NCI-H226 (cell line): ENCODE results near the gene PPP2R5B.

Experiments used
- DNase-seq: peaks from one replicate; pipeline ENCODE4 v3.0.0-alpha.2; 2015

PPP2R5B gene

DNA sequence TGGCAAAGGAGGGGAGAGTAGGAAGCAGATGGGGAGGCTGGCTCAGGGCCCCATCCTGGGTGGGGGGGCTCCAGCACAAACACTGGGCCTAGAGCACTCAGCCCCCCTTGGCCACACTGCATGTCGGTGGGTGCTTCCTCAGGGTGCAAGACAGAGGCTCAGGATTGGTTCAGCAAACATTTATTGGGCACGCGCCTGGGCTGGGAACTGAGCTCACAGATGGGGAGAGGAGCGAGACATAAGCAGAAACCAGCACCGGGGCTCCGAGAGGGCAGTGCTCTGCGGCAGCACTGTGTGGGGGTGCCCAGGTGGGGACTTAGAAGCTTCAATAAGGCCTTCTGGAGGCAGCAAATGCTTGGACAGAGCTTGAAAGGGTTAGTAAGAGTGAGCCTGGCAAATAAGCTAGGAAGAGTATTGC lies 34.0 kb upstream of the PPP2R5B start:
- DNase-seq, result no peak

DNA sequence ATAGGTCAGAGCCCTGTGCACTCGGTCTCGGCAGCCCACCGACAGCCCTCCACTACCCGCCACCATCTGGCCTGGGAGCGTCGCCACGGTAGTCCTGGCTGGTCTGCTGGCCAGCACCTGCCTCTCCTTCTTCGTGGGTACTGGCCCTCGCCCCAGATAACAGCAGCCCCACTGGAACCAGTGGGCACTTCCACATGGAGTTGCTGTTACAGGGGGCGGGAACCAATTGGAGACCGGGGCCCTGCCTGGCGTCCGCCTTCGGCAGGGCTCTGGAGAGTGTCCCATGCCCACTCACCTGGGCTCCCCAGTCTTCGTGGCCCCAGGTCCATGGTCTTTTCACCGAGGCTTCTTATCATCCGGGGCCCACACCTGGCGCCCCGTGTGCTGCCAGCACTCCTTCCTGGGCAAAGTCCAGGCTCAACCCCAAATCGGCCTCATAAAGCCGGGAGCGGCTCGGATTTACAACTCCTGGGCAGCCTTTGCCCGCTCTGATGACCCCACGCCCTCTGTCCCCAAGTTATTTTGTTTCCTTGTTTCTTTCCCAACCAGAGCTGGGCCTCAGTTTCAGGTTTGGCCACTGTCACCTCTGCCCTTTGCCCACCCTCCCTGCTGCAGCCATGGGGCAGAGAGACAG lies 33.2 kb upstream of the PPP2R5B start:
- DNase-seq, result no peak

- DNase-seq, result no peak
These were observed 32.6 kb upstream of the PPP2R5B start for GRCh38 chr11:64891880-64892279.

GRCh38 chr11:64892411-64892831 lies 32.1 kb upstream of the PPP2R5B start:
- no peak for DNase-seq

DNA sequence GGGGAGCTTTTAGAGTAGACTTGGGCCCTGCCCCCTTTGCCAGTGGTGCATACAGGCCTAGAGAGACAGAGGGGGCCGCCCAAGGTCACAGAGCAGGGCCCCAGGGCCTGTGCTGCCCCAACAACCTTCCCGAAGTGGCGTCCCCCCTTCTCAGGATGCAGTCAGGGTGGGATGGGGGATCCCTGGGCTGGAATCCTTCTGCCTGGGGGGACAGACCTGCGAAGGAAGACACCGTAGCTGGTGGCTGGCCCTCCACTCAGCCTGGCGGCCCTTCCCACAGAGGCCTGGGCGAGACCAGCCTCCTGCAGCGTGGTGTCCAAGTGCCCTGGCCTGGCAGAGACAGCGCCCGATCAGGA lies 31.7 kb upstream of the PPP2R5B start:
- no peak for DNase-seq

GRCh38 chr11:64893194-64894069 lies 31.1 kb upstream of the PPP2R5B start:
- no peak for DNase-seq

GRCh38 chr11:64894070-64894811 lies 30.2 kb upstream of the PPP2R5B start:
- peak; percentile 45 for DNase-seq

DNA sequence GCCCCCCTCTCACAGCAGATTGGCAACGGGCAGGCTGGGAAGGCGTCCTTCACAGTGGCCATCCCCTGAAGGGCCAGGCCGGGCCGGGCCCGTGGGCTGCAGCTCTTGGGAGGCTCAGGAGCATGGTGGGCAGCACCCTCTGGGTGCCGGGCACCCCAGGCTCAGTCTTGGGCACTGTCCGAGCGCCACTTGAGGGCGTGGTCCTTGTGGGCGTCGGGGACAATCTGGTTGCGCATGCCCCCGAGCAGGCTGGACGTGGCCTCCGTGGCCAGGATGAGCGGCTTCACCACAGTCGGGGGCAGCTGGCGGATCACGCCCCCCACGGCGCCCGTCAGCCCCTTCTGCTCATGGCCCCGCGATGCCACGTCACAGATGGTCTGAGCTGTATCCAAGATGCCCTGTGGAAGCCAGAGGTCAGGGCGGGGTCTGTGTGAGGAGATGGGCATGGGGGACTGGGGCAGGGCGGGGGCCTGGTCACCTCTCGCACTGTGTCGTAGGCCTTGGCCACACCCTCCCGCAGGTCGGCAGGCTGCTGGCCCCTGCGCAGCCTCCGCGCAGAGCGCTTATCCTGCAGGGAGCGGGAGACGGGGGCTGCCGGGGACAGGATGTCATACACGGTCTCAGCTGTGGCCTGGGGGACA lies 29.6 kb upstream of the PPP2R5B start:
- DNase-seq, result no peak

DNA sequence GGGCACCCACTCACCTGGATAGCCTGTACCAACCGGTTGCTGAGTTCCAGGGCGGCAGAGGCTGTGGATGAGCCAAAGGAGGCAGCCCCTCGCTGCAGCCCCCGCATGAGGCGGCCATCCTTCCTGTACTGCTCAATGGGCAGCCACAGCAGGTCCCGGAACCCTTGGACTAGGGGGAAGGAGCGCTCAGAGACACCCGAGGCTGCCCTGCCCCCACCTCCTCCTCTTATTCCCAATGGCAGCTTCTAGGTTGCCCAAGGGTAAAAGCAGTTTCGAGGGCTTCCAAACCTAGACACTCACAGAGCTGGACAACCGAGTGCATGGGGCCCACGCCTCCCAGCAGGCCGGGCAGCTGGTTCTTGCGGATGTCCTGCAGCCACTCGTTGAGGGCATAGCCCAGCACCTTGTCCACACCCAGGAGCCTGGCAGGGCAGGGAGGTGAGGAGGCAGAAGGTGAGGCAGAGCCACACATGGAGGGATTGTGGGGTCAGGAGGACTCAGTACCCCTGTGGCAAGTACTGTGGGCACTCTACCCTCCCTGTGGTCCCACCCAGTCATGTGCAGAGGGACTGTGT lies 28.0 kb upstream of the PPP2R5B start:
- DNase-seq, result no peak

DNA sequence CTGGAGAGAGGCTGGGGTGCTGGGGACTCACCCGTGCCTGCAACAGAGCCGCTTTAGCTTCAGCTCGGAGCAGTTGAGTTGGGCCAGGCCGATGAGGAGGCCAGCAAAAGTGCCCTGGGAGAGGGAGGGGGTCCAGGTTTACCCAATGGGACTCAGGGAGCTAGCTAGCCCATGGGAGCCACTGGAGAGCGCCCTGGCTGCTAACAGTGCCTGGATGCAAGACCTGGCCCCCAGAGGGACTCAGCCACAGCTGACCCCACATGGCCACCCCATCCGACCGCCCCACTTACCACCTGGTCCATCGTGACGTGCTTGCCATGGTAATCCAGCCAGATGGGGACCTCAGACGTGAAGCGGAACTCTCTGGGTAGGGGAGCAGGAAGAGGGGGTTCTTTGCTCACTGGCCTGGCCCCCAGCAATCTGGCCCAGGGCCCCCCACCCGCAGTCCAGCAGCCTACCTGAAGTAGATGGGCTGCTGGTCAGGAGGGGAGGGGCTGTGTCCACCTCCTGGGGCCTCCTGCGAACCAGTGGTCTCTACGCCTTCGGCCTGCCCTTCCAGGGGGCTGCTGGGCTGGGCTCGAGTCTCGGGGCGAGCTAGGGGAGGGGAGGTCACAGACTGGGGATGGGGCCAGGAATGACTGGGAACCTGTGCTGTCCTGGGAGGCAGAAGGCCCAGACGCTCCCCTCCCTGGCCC lies 27.0 kb upstream of the PPP2R5B start:
- DNase-seq, result no peak

DNA sequence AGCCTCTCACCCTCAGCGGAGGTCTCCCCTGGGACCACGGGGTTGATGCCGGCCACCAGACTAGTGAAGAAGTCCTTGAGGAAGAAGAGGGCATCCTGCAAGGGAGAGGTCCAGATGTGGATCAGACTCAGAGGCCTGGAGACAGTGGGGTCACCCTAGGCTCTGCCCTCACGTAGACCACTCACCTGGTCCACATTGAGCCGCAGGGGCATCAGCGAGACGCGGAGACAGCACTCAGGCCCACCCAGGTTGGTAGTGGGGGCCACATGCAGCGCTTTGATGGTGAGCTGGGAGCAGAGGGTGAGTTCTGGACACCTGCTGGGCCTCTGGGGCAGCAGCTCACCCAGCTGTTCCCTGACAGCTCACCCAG lies 26.4 kb upstream of the PPP2R5B start:
- DNase-seq, result no peak

DNA sequence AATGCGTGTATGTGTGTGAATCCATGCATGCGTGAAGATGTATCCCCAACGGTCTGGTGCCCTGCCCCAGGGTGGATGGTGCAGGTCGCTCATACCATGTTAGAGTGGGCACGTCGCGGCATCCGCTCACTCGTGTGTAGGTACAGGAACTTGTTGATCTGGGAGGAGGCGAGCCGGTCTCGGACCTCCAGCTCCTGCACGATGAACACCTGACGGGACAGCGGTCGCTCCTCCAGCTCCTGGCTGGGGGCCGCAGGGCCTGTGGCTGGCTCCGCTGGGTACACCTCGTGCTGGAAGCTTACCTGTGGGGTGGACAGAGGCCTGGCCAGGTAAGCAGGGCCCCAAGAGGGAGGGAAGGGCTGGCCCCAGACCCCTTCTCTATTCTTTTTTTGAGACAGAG lies 25.9 kb upstream of the PPP2R5B start:
- no peak for DNase-seq

DNA sequence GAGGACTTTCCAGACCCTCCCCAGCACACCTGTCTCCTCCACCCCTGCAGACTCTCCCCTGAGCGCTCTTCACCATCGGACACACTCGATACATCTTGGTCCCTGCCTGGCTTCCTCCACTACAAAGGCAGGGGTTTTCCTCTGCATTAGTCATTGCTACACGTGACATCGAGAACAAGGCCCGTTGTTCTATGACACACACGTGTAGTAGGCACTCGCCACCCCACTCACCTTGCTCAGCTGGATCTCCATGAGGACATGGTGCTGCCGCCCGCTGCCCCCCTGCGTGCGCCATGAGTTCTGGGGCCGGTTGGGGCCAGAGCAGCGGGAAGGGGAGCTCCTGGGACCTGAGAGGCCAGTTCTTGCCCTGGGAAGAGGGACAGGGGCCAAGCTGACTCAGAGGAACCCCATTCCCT lies 24.2 kb upstream of the PPP2R5B start:
- DNase-seq, result no peak

- DNase-seq, result no peak
These were observed 23.7 kb upstream of the PPP2R5B start for GRCh38 chr11:64900774-64901173.

- DNase-seq, result no peak
These were observed 22.2 kb upstream of the PPP2R5B start for GRCh38 chr11:64902102-64902900.

GRCh38 chr11:64903291-64903833 lies 21.1 kb upstream of the PPP2R5B start:
- DNase-seq, result no peak

- DNase-seq, result no peak
These were observed 18.8 kb upstream of the PPP2R5B start for GRCh38 chr11:64905516-64906313.

GRCh38 chr11:64906314-64906635 lies 18.2 kb upstream of the PPP2R5B start:
- DNase-seq, result no peak

DNA sequence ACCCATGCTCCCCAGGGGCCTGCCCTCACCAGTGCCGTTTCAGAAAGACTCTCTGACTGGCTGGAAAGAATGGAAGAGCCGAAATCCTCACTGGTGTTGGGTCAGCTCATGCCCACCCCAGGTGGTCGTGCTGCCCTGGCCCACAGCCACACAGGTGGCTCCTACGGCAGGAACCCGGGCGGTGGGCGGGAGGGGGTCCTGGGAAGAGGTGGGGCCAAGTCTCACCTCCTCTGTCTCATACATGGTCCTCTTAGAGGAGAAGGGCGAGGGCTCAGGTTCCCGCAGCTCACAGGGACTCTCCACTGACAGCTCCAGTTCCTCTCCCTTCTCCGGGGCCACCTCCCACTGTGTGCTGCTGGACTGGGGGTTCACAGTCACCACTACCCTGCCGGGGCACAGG lies 15.7 kb upstream of the PPP2R5B start:
- DNase-seq, result no peak

- no peak for DNase-seq
These were observed 14.7 kb upstream of the PPP2R5B start for GRCh38 chr11:64909653-64910343.
